Hepatocyte (in vitro differentiated cells): ENCODE measurements around the gene ADAMTS14.

ENCODE experiments used
- EZH2 ChIP-seq: fragments of 200-600 bp; sonication (generic); IDR thresholded peaks from 2 replicates; pipeline ENCODE4 v1.6.1; 2016; ENCODE audit warnings: antibody characterized with exemption, mild to moderate bottlenecking, borderline replicate concordance
- TF ChIP-seq, protein P1 (sequence below): fragments of 200-600 bp; sonication (generic); IDR thresholded peaks from 2 replicates; pipeline ENCODE4 v1.5.1; 2016; ENCODE audit warnings: antibody characterized with exemption, mild to moderate bottlenecking; ENCODE audit not compliant: poor library complexity

DNA sequence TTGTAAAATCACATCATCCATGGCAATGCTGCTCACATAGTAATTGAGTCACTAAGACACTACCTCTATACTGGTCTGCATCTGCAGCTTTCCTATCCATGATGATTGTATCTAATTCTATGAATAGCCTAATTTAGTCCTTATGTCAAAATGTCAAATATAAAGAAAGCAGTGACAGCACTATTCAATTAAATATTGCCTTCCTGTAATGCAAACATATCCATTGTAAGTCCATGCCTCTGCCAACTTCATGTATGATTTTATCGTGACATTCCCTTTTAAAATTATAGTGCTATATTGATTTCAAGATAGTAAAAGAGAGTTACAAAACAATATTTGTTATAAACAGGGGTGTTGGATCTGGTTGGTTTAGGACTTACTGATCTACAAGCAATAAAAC is 138.7 kb downstream of the ADAMTS14 start:
- TF ChIP-seq, protein P1, sequence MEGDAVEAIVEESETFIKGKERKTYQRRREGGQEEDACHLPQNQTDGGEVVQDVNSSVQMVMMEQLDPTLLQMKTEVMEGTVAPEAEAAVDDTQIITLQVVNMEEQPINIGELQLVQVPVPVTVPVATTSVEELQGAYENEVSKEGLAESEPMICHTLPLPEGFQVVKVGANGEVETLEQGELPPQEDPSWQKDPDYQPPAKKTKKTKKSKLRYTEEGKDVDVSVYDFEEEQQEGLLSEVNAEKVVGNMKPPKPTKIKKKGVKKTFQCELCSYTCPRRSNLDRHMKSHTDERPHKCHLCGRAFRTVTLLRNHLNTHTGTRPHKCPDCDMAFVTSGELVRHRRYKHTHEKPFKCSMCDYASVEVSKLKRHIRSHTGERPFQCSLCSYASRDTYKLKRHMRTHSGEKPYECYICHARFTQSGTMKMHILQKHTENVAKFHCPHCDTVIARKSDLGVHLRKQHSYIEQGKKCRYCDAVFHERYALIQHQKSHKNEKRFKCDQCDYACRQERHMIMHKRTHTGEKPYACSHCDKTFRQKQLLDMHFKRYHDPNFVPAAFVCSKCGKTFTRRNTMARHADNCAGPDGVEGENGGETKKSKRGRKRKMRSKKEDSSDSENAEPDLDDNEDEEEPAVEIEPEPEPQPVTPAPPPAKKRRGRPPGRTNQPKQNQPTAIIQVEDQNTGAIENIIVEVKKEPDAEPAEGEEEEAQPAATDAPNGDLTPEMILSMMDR: no peak
- no peak for TF ChIP-seq EZH2
